ENCODE results near the gene USB1. TPM values are rescaled to one million over a fixed set of nuclear protein-coding genes. Genes with fewer than 3 reads are reported as not detected.
A peak's percentile ranks its signal among the peaks of the same experiment; 100 is the strongest.

Gene USB1
- total and polyA plus RNA-seq, 4 donors = 14.7 to 72.7 (median 38.7) TPM

- Histone ChIP-seq H3K9ac (ENCODE audit: insufficient read depth in 1 of 2, low read length in 2 of 2) (no peak within 1 kb of the TSS), H3K9me3 (ENCODE audit: control insufficient read depth in 4 of 4, insufficient read depth in 3 of 4, low read length in 3 of 4) (no peaks in the 10 kb centered on the region), H3K27ac (ENCODE audit: low read depth in 1 of 2, low read length in 1 of 2) (no peak within 1 kb of the TSS), H3K4me3 (no peak within 1 kb of the TSS), H3K36me3 (ENCODE audit: control insufficient read depth in 4 of 4, insufficient read depth in 4 of 4, low read length in 4 of 4) (no peaks in the 10 kb centered on the region), H3K27me3 (ENCODE audit: control insufficient read depth in 3 of 3, insufficient read depth in 3 of 3, low read length in 2 of 3) (no peaks in the 10 kb centered on the region), H3K4me1 (ENCODE audit: control insufficient read depth in 5 of 5, insufficient read depth in 5 of 5, low read length in 5 of 5) (peaks cover 0 to 1% (median 0%) of the 10 kb centered on the region in 5 donors)
- ATAC-seq (ENCODE audit: insufficient read depth, low FRiP score) = no peak
- no peak for TF ChIP-seq CTCF (IDR thresholded peaks at IDR 0.05; ENCODE audit: control extremely low read depth, extremely low read depth)
- DNase-seq = no peak
- 80 to 84% methylated on average over 6 of the region's 6 CpGs for WGBS, 2 donors
These were observed 30.2 kb upstream of the USB1 start, which contains the start of gene CNGB1 for GRCh38 chr16:57970970-57971369. Gene CNGB1 (minus strand): TSS chr16:57971128. CDS start chr16:57967286, 3,842 bp downstream.

- no peak for DNase-seq
- Histone ChIP-seq H3K4me3 (no peak overlapping the region), H3K9ac (ENCODE audit: insufficient read depth in 1 of 2, low read length in 2 of 2) (no peak overlapping the region), H3K4me1 (ENCODE audit: control insufficient read depth in 5 of 5, insufficient read depth in 5 of 5, low read length in 5 of 5) (peaks cover 0 to 5% (median 0%) of the 10 kb centered on the region in 5 donors), H3K9me3 (ENCODE audit: control insufficient read depth in 4 of 4, insufficient read depth in 3 of 4, low read length in 3 of 4) (no peaks in the 10 kb centered on the region), H3K27me3 (ENCODE audit: control insufficient read depth in 3 of 3, insufficient read depth in 3 of 3, low read length in 2 of 3) (no peaks in the 10 kb centered on the region), H3K36me3 (ENCODE audit: control insufficient read depth in 4 of 4, insufficient read depth in 4 of 4, low read length in 4 of 4) (no peaks in the 10 kb centered on the region), H3K27ac (ENCODE audit: low read depth in 1 of 2, low read length in 1 of 2) (no peak overlapping the region)
- 80 to 89% methylated on average over 1 of the region's 1 CpG for WGBS, 2 donors
- no peak for ATAC-seq (ENCODE audit: insufficient read depth, low FRiP score)
- no peak for TF ChIP-seq CTCF (IDR thresholded peaks at IDR 0.05; ENCODE audit: control extremely low read depth, extremely low read depth)
These were observed 29.4 kb upstream of the USB1 start for GRCh38 chr16:57971848-57972247.

GRCh38 chr16:57972306-57972705, 28.9 kb upstream of the USB1 start:
- H3K9ac ChIP-seq (ENCODE audit: insufficient read depth in 1 of 2, low read length in 2 of 2) = no peak overlapping the region
- no peak overlapping the region for H3K4me3 ChIP-seq
- TF ChIP-seq CTCF (IDR thresholded peaks at IDR 0.05; ENCODE audit: control extremely low read depth, extremely low read depth) = no peak
- peaks cover 0 to 5% (median 0%) of the 10 kb centered on the region in 5 donors for H3K4me1 ChIP-seq (ENCODE audit: control insufficient read depth in 5 of 5, insufficient read depth in 5 of 5, low read length in 5 of 5)
- H3K27me3 ChIP-seq (ENCODE audit: control insufficient read depth in 3 of 3, insufficient read depth in 3 of 3, low read length in 2 of 3) = no peaks in the 10 kb centered on the region
- ATAC-seq (ENCODE audit: insufficient read depth, low FRiP score) (no peak), DNase-seq (no peak)
- no peak overlapping the region for H3K27ac ChIP-seq (ENCODE audit: low read depth in 1 of 2, low read length in 1 of 2)
- 69 to 84% methylated on average over 4 of the region's 4 CpGs for WGBS, 2 donors
- no peaks in the 10 kb centered on the region for H3K9me3 ChIP-seq (ENCODE audit: control insufficient read depth in 4 of 4, insufficient read depth in 3 of 4, low read length in 3 of 4)
- H3K36me3 ChIP-seq (ENCODE audit: control insufficient read depth in 4 of 4, insufficient read depth in 4 of 4, low read length in 4 of 4) = no peaks in the 10 kb centered on the region

- 49 to 54% methylated on average over 2 of the region's 2 CpGs for WGBS, 2 donors
- Histone ChIP-seq H3K4me1 (ENCODE audit: control insufficient read depth in 5 of 5, insufficient read depth in 5 of 5, low read length in 5 of 5) (peaks cover 0 to 7% (median 0%) of the 10 kb centered on the region in 5 donors), H3K4me3 (no peak overlapping the region), H3K36me3 (ENCODE audit: control insufficient read depth in 4 of 4, insufficient read depth in 4 of 4, low read length in 4 of 4) (no peaks in the 10 kb centered on the region), H3K9me3 (ENCODE audit: control insufficient read depth in 4 of 4, insufficient read depth in 3 of 4, low read length in 3 of 4) (no peaks in the 10 kb centered on the region), H3K27me3 (ENCODE audit: control insufficient read depth in 3 of 3, insufficient read depth in 3 of 3, low read length in 2 of 3) (no peaks in the 10 kb centered on the region), H3K9ac (ENCODE audit: insufficient read depth in 1 of 2, low read length in 2 of 2) (no peak overlapping the region), H3K27ac (ENCODE audit: low read depth in 1 of 2, low read length in 1 of 2) (no peak overlapping the region)
- peak in 1 of 3 donors; percentile 14 for DNase-seq
- TF ChIP-seq CTCF (IDR thresholded peaks at IDR 0.05; ENCODE audit: control extremely low read depth, extremely low read depth) = no peak
- no peak for ATAC-seq (ENCODE audit: insufficient read depth, low FRiP score)
These were observed 24.8 kb upstream of the USB1 start for GRCh38 chr16:57976331-57976796.
